Mammary epithelial cell (primary cell): Measurements from ENCODE around the gene FAM193A.

Experiments
- EZH2 ChIP-seq: IDR thresholded peaks from 2 replicates; pipeline ENCODE4 v1.6.1; 2012; ENCODE audit warnings: low read length, inconsistent platforms, borderline replicate concordance
- TF ChIP-seq, protein P1 (sequence below), 2 donors: IDR thresholded peaks in 1 of 2; conservative IDR thresholded peaks in 1 of 2; 2 replicates each; pipeline ENCODE4 v1.5.1; 2011 to 2012; ENCODE audit warnings: inconsistent platforms in 2 of 2, low read length in 2 of 2, mild to moderate bottlenecking in 2 of 2, control low read depth in 1 of 2, low read depth in 1 of 2; ENCODE audit not compliant: insufficient read depth in 1 of 2; ENCODE audit errors: extremely low read depth in 1 of 2

DNA sequence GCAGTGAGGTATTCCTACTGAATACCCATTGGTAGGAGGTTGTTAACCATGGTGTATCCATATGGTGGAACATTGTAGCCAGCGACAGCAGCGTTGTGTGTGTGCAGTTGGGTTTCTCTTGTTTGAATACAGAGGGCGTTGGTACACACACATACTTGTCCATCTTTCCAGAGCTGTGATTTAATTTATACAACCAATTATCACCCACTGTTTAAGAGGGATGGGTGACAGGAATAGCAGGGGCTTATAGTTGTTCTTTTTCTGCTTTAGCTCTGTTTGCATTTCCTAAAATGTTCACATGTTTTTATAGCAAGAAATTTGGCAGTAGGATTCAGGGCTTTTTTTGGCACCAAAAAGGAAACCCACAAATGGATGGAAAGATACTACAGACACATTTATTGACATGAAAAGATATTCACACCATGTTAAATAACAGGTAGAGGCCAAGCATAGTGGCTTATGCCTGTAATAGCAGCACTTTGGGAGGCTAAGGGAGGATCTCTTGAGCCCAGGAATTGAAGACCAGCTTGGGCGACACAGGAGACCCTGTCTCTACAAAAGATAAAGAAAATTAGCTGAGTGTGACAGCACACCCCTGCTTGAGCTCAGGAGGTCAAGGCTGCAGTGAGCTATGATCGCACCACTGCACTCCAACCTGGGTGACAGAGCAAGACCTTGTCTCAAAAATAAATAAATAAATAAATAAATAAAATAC is 159.1 kb downstream of the FAM193A start:
- TF ChIP-seq, protein P1, sequence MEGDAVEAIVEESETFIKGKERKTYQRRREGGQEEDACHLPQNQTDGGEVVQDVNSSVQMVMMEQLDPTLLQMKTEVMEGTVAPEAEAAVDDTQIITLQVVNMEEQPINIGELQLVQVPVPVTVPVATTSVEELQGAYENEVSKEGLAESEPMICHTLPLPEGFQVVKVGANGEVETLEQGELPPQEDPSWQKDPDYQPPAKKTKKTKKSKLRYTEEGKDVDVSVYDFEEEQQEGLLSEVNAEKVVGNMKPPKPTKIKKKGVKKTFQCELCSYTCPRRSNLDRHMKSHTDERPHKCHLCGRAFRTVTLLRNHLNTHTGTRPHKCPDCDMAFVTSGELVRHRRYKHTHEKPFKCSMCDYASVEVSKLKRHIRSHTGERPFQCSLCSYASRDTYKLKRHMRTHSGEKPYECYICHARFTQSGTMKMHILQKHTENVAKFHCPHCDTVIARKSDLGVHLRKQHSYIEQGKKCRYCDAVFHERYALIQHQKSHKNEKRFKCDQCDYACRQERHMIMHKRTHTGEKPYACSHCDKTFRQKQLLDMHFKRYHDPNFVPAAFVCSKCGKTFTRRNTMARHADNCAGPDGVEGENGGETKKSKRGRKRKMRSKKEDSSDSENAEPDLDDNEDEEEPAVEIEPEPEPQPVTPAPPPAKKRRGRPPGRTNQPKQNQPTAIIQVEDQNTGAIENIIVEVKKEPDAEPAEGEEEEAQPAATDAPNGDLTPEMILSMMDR (conservative IDR thresholded peaks at IDR 0.05 in 1 of 2, IDR thresholded peaks at IDR 0.05 in 1 of 2; ENCODE audit: extremely low read depth in 1 of 2, insufficient read depth in 1 of 2, low read depth in 1 of 2, low read length in 2 of 2), result no peak
- no peak for TF ChIP-seq EZH2
